NCI-H1417 treated with DMSO at 0.1 percent for 48 hours (cell line): ENCODE results near the gene ARSG.

Source experiments
- DNase-seq: peaks from one replicate; lab custom pipeline; 2025; lab: John Stamatoyannopoulos, UW

The ARSG gene

GRCh38 chr17:68378268-68379176 is 87.2 kb downstream of the ARSG start:
- DNase-seq = no peak

DNA sequence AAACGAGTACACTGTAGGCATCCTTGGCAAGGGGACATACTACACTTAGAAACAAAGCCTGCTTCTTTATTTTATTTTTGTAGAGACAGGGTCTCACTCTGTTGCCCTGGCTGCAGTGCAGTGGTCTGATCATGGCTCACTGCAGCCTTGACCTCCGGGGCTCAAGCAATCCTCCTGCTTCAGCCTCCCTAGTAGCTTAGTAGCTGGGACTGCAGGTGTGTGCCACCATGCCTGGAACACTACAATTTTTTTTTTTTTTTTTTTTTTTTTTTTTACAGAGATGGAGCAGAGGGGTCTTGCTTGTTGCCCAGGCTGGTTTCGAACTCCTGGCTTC is 87.8 kb downstream of the ARSG start:
- no peak for DNase-seq

DNA sequence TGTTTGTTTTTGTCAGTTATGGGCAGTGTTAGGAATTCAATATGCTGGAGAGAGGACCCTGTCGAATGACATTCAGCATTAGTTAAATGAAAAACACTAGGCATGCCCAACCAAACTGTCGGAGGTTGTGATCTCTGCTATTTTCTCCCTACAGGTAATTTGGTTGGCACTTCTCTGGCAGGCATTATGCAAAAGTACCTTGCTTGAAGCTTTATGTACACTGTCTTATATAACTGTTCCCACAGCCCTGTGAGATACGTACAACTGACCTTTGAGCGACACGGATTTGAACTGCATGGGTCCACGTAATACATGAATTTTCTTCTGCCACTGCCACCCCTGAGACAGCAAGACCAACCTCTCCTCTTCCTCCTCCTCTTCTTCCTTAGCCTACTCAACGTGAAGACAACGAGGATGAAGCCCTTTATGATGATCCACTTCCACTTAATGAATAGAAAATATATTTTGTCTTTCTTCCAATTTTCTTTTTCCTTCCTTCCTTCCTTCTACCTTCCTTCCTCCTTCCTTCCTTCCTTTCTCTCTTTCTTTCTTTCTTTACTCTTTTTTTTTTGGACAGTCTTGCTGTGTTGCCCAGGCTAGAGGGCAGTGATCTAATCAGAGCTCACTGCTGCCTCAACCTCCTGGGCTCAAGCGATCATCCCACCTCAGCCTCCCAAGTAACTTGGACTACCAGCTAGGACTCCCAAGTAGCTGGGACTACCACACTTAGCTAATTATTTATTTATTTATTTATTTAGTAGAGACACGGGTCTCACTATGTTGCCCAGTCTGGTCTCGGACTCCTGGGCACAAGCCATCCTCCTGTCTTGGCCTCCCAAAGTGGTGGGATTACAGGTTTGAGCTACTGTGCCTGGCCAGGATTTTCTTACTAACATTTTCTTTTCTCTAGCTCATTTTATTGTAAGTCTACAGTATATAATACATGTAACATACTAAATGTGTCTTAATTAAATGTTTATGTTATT is 88.7 kb downstream of the ARSG start:
- DNase-seq = no peak

DNA sequence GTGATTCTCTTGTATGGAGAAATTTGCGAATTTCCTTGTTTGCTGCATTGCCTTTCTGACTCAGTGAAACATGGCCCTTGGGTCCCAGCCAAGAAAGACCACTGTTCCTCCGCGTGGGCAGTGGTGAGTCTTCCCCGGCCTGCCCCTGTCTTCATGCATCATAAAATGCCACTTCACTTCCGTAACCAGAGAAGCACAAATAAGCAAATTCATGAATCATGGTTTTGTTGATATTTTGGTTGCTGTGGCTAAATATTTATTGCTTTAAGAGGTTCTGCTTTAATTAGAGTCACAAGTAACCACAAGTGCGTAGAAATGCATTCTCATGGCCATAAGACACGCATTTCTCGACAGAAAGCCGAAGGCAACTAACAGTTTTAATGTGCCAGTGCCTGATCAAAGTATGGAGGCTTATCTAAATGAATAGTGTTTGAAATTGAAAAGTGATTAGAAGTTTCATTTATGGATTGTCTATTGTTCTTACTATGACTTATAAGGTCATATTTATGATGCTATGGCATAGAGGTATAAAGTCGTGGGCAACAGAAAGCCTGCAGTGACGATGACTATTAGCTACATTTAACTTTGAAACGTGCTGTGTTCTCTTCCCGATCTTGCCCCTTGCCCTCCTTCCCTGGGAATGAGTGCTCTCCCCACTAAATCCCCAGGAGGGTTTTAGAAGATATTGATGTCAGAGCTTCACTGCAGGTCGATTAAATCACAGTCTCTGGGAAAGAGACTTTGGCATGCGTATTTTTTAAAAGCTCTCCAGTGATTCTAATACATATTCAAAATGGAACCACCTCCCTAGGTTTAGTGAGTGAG is 90.0 kb downstream of the ARSG start:
- no peak for DNase-seq

GRCh38 chr17:68382582-68383085 is 91.3 kb downstream of the ARSG start:
- DNase-seq = no peak

GRCh38 chr17:68383120-68383442 is 91.8 kb downstream of the ARSG start:
- DNase-seq = no peak

DNA sequence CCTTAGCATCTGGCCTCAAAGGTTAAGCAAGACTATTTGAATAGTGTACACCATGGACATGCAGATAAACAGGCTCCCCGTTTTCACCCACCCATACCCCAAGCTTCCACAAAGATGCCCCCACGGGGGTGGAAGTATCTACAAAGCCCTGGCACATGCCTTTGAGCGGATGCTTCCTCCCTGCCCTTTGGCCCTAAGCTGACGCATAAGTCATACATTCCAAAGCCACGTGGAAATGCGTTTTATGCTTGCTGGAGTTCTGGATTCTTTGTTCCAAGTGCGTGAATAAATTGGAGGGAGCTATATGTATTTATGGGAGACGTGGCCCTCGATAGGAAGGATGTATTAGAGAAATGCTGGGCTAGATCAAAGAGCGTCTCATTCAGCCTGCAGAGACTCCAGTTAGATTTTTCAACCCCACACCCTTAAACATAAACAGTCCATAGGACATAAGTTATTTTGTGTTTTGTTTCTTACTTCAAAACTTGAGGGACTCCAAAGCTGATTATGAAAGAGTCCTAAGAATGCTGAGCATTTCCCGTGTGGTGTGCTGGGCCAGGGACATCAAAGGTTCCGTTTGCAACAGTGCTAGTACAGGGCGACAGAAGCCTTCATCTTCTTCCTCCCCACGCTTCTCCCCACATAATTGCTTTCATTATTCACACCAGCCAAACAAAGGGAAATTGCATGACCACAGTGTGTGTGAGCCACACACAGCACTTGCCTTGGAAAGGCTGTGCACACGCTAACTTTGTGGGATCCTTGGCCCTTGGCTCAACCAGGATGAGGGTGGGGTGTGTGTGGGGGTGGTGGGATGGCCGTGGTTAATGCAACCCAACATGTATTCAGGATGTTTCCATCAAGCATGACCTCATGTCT is 92.4 kb downstream of the ARSG start:
- DNase-seq = no peak

DNA sequence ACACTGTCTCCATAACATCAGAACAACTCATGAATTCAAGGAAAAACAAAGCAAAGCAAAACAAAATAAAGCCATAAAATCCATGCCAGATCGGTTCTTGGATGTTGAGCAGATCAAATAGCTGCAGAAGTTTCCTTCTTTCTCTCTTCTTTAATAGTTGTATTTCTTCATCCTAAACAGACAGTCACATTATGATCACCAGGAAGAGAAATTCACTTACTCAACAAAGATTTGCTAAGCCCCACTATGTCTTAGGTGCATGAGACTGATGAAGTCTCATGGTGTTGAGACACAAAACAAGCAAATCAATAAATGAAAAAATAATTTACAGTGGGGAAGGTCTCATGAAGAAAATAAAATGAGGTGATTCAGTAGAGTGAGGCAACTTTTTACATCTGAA is 93.2 kb downstream of the ARSG start:
- DNase-seq = no peak

DNA sequence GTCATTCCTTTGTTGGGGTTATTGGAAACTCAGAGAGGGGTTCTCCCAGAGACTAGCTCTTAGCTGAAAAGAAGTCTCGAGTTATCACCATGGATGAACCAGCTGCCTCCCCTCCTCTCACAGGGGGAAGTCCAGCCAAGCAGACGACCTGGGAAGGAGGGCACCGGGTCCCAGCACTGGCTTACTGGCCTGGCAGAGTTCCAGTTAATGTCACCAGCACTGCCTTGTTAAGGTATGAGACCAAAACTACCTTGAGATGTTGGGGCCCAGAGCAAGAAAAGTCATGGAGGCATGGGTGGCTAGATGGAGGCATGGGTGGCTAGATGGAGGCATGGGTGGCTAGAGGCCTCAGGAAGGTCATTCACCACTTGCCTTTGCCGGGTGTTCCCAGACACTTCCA is 93.6 kb downstream of the ARSG start:
- DNase-seq = no peak

- DNase-seq = no peak
These were observed 94.4 kb downstream of the ARSG start for GRCh38 chr17:68385490-68386215.

- DNase-seq = no peak
These were observed 96.3 kb downstream of the ARSG start for GRCh38 chr17:68387435-68388218.

- no peak for DNase-seq
These were observed 97.7 kb downstream of the ARSG start for GRCh38 chr17:68389041-68389440.

DNA sequence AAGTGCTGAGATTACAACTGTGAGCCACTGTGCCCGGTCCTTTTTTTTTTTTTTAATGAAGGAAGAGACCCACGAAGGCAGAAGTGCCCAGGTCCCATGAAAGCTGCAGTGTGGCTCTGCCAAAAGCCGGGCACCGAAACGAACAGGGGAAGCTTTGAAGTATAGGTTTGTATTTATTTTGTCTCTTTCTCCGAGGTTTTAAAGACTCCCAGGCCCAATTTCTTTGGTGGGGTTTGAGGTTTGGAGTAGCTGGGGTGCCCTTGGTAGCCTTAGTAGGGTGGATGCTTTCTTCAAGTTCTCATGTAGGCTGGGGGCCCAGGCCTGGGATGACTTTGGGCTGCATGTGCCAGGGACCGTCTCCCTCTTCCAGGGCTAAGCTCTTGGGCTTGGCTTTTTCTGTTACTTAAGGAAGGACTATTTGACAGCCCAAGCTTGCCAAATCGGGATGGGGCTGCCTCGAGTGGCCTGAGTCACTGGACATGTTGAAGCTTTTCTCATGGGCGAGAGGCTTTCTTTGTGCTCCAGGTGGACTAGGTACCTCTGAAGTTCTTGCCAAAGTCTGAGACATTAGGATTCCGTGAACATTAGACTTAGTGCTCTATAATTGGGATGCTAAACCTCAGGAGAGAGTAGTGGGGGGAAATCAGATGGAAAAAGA is 99.7 kb downstream of the ARSG start:
- no peak for DNase-seq

GRCh38 chr17:68391561-68392268 is 100.4 kb downstream of the ARSG start:
- no peak for DNase-seq

GRCh38 chr17:68394608-68395331 is 103.5 kb downstream of the ARSG start:
- DNase-seq = no peak

DNA sequence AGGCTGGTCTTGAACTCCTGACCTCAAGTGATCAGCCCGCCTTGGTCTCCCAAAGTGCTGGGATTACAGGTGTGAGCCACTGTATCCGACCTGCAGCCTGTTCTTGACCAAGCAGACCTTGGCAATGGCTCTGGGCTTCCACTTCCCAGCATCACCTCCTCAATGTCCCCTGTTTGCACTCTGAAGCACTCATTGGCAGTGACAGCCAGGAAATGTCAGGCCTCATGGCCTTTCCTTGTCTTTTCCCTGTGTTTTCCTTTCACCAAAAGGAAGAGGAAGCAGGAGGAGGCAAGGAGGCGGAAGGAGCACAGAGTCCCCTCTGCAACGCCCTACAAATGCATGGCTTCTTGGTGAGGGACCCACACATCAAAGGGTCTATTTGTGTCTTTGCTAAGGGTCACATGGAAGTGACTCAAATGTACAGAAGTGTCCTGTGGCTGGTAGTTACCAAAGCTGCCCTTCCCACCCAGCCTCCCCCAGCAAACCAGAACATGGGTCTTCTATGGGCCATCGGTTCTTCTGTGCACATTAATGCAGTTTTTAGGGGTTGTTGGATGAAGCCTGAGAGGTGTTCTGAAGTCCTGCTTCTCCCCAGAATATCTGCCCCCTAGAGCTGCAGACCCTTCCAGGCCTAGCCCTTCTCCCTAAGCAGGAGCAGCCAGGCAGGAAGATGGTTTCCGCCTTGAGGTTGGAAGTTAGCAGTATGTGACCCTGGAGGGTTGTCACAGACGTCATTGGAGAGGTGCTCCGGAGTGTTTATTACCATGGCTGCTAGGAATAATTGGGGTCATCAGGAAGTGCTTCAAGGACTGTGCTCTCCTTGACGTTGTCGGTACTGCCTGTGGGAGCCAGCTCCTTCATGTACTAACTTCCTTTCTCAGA is 105.2 kb downstream of the ARSG start:
- no peak for DNase-seq

- DNase-seq = no peak
These were observed 105.8 kb downstream of the ARSG start for GRCh38 chr17:68397108-68397536.
